Activated CD8-positive, alpha-beta memory T cell treated with anti-CD3 and anti-CD28 coated beads for 36 hours (primary cell): ENCODE results near the gene PALMD. TPM values are rescaled to one million over a fixed set of nuclear protein-coding genes. Genes with fewer than 3 reads are reported as not detected.

Experiments
- CTCF ChIA-PET: fragments of 350-600 bp; sonication (Branson Sonifier 250); formaldehyde crosslinking; loops from one replicate; lab custom pipeline; 2021; ENCODE audit warnings: antibody characterized with exemption; lab: Charles Lee
- POLR2A ChIA-PET: fragments of 350-600 bp; sonication (Branson Sonifier 250); formaldehyde crosslinking; loops from one replicate; lab custom pipeline; 2021; ENCODE audit warnings: antibody characterized with exemption; lab: Charles Lee
- total RNA-seq, 2 experiments: library from RNA; stranded (reverse); gene quantifications; one replicate each; pipeline ENCODE4 v1.2.3, GENCODE V29; 2021

PALMD gene, protein sequence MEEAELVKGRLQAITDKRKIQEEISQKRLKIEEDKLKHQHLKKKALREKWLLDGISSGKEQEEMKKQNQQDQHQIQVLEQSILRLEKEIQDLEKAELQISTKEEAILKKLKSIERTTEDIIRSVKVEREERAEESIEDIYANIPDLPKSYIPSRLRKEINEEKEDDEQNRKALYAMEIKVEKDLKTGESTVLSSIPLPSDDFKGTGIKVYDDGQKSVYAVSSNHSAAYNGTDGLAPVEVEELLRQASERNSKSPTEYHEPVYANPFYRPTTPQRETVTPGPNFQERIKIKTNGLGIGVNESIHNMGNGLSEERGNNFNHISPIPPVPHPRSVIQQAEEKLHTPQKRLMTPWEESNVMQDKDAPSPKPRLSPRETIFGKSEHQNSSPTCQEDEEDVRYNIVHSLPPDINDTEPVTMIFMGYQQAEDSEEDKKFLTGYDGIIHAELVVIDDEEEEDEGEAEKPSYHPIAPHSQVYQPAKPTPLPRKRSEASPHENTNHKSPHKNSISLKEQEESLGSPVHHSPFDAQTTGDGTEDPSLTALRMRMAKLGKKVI
- not detected for total RNA-seq

DNA sequence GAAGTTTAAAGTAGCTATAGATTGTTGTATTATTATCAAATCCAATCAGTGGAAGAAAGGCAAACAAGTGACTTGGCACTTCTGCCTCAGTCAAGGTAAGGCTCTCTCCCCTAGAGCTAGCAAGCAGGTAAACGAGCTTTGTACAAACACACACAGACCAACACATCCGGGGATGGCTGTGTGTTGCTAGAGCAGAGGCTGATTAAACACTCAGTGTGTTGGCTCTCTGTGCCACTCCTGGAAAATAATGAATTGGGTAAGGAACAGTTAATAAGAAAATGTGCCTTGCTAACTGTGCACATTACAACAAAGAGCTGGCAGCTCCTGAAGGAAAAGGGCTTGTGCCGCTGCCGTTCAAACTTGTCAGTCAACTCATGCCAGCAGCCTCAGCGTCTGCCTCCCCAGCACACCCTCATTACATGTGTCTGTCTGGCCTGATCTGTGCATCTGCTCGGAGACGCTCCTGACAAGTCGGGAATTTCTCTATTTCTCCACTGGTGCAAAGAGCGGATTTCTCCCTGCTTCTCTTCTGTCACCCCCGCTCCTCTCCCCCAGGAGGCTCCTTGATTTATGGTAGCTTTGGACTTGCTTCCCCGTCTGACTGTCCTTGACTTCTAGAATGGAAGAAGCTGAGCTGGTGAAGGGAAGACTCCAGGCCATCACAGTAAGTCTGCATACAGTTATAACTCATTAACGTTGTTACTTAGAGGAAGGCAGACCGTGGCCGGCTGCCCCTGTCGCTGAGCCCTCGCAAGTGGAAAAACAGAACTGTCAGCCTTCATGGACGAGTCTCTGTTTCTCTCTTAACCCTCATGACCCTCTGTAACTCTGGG, at the start of gene PALMD:
TSS of gene PALMD (plus strand) at position 415 of the 833 bp plus-strand sequence. CDS start at position 620, 205 bp downstream.
- CTCF ChIA-PET: no interaction called here
- POLR2A ChIA-PET: no interaction called here

DNA sequence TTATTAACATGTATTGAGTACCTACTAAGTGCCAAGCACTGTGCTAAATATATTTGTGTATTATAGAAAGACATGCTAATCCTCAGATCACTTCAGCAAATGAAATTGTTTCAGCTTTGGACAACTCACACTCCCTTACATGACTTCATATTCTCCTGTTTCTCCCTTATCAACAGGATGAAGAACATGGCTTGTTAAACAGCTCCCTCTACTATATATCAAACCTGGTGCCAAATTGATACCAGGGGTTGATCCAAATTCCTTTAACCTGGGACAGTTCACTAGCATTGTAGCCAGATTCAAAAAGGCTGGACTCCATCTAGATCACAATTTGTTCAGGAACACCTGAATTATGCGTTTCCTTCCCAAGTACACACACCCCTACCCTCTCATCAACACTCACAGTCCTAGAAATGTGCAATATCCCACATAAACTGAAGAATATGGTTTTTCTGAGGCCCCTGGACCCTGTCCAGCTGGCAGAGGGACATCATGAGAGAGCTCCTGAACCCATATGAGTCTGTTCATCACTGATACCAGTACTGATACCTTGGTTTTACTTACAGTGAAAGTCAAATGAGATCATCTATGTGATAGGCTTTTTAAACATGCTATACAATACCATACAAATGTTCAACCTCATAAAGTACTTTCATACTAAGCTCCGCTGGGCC, 47.0 kb upstream of the PALMD start:
- CTCF ChIA-PET: no interaction called here
- POLR2A ChIA-PET: no interaction called here

DNA sequence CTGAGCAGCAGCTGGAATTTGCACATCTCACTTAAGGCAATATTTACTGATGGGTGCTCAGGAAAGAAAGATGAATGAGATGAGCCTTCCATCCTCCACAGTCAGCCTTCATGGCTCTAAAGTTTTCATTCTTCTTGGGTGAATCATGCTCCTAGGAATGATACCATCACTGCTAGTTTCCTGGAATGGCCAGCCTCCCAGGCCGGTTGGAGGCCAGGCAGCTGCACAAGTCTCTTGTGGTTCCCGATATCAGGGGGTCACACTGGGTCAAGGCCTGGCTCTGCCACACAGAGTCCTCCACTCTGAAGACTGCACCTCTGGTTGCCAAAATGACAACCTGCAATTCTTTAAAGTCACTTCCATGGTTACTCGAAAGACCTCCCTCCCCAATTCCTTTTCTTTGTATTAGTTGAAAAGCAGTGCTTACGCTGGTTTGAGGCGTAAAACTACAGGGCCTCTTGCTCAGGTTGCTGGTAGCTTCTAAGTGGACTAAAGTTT, 46.2 kb upstream of the PALMD start:
- ChIA-PET CTCF (no interaction called here), POLR2A (no interaction called here)

DNA sequence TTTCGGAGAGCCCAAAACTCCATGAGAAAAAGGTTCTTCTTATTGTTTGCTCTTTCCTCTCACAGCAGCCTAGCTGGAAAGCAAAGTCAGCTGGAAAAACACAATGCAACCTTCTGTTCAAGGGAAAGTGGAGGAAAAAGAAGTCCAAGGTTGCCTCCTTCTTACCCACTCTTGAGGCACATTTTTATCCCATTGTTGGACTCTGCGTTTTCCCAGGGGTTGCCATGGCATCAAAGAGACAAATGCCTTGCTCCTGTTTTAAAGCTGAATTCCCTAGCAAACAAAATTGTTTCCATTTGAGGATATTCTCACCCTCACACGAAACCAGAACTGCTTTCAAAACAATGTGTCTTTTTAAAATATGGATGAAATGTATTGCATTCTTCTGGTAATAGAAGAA, 45.1 kb upstream of the PALMD start:
- CTCF ChIA-PET: no interaction called here
- POLR2A ChIA-PET: no interaction called here

DNA sequence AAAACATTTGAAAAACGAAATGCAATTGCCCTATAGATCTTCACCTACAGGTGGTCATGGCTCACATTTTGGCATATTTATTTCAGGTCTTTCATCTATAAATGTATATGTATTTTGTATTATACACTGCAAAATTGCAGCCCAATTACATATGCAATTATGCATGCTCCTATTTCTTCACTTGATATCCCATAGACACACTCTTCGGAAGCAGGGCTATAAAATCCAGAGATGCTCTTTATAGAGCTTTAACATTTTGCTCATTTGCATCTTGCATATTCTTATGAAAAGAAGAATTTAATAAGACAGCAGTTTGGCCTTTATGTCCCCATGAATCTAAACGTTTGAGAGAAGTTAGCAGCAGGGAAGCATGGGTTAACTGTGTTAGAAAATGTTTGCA, 44.7 kb upstream of the PALMD start:
- ChIA-PET POLR2A (no interaction called here), CTCF (no interaction called here)

DNA sequence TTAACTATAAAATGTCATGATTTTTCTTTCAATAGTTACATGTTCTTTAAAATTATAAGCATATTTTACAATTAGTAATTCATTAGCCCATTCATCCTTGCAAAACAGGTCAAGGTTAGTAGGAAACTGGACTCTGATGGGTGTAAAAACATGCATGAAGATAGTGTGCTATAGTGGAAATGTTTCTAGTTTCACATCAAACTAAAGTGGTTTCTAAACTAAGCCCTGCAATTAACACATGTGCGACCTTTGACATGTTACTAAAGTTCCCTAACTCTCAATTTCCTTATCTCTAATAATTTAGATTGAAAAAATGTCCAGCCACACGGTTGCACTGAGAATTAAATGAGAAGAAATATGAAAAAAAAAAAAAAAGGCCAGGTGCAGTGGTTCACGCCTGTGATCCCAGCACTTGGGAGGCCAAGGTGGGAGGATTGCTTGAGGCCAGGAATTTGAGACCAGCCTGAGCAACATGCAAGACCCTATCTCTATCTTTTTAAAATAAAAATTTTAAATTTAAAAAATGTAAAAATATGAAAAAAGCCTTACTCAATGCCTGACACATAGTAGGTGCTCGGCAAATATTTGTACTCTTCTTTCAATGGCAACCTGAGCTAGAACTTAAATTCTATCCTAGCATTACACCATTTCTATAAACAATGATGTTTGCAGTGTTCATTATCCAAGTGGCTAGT, 44.1 kb upstream of the PALMD start:
- CTCF ChIA-PET: no interaction called here
- POLR2A ChIA-PET: no interaction called here

DNA sequence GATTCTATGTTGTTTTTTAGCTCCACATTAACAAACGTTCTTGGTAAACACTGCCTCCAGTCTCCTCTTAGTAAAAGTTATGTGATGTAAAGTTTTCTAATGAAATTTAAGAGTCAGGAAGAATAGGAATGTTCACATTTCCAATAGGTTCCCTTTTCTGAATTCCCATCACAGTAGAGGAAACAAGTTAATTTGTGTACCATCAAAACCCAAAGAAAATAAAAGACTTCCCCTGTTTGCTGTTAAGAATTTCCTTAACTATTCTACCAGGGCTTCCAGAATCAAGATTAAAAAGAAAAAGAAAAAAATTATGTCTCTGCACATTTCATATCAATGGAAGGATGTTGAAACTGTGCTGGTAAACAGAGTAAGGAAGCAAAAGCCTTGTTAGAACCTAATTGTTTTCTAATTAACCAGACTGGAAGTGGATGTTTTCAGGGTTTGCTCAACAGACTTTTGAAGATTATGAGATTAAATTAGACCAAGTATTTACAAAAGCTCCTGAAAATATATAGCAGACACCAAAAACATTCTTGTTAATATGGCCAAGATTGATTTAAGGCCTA, 43.4 kb upstream of the PALMD start:
- POLR2A ChIA-PET: no interaction called here
- CTCF ChIA-PET: no interaction called here

DNA sequence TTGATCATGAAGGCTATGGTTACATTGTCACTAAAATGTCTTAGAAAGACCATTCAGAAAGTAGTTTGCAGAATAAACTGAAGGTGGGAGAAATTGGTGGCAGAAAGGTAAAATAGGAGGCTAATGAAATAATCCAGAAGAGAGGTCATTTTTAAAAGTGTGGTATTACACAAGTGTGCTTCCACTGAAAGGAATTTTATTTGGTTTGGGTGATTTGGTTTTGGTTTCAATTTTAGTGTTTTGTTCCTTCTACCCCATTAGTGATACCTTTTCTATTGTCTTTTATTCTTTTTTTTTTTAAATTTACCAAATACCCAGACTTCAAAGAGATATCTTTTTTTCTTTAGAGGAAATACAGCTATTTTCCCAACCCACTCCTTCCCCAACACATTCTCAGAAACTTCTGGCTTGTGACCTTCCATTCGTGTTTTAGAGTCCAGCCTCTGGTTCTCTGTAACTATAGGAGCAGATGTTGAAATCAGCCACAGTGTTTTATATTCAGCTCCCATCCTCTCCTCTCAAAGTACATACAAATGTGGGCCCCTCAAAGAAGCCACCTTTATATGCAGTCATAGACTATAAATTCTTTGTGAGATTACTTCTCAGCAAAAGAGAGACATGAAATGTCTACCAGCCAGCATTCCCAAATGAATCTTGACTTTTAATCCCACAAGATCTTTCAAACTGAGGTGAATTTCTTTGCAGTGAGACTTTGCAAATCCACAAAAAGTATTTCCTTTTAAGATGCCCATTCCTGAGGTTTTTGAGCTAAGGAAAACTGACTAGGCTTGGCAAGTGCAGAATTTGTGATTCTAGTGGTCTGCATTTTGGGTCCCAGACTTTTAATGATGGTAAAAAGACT, 42.0 kb upstream of the PALMD start:
- ChIA-PET POLR2A (no interaction called here), CTCF (no interaction called here)

DNA sequence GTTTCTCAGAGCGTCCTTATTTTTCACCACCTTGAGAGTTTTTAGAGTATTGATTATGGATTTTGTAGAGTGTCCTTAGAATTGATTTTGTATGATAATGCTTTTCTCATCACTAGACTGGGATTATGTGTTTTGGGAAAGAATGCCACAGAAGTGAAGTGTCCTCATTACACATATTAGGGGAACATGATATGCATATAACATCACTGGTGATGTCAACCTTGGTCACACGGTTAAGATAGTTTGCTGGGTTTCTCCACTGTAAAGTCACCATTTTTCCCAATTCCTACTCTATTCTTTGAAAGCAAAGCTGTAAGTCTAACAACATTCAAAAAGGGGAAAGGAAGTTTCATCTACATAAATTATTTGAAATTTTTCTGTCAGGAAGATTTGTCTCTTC, 39.6 kb upstream of the PALMD start:
- CTCF ChIA-PET: no interaction called here

DNA sequence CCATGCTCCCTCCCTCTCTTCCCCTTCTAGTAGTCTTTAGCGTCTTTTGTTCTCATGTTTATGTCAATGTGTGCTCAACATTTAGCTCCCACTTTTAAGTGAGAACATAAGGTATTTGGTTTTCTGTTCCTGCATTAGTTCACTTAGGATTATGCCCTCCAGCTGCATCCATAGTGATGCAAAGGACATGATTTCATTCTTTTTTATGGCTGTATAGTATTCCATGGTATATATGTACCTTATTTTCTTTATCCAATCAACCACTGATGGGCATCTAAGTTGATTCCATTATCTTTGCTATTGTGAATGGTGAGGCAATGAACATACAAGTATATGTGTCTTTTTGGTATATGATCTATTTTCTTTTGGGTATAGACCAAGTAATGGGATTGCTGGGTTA, 38.3 kb upstream of the PALMD start:
- CTCF ChIA-PET: no interaction called here
- POLR2A ChIA-PET: no interaction called here

More for the DNA sequence above, 39.6 kb upstream of the PALMD start:
- POLR2A ChIA-PET: no interaction called here

DNA sequence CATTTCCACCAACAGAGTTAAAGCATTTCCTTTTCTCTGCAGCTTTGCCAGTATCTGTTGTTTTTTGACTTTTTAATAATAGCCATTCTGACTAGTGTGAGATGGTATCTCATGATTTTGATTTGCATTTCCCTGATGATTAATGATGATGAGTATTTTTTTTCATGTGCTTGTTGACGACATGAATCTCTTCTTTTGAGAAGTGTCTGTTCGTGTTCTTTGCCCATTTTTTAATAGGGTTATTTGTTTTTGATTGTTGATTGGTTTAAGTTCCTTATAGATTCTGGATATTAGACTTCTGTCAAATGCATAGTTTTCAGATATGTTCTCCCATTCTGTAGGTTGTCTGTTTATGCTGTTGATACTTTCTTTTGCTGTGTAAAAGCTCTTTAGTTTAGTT, 37.9 kb upstream of the PALMD start:
- POLR2A ChIA-PET: no interaction called here

DNA sequence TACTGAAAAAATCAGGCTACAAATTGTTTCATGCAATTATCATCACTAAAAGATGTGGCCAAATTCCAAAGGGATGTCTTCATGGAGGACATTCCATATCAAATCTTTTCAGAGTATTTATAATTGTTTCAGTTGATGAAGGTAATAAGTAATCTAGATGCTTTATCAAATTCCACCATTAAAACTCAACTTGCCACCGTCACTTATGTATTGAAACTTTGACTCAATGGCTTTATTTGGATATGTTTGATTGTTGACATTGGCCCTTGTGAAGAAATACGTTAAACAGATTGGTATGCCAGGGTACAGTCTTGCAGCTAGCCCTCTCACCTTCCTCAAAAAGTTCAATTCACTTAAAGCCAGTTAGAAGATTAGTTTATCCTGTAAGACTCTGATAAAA, 32.2 kb upstream of the PALMD start:
- ChIA-PET POLR2A (no interaction called here), CTCF (no interaction called here)

More for the DNA sequence above, 37.9 kb upstream of the PALMD start:
- CTCF ChIA-PET: no interaction called here

DNA sequence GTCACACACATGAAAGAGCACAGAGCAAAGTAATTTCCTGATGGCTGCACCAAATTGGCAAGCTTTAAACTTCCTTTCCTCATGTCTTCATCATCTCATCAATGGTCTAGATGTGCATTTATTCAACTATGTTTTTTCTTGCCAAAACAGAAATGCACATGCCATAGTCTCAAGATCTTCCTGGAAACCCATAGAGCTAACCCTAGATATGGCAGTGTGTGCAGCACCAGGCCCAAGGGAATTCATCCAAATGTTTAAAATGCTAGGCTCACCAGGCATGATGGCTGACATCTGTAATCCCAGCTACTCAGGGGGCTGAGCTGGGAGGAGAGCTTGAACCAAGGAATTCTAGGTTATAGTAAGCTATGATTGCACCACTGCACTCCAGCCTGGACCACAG, 31.2 kb upstream of the PALMD start:
- CTCF ChIA-PET: no interaction called here
- POLR2A ChIA-PET: no interaction called here

DNA sequence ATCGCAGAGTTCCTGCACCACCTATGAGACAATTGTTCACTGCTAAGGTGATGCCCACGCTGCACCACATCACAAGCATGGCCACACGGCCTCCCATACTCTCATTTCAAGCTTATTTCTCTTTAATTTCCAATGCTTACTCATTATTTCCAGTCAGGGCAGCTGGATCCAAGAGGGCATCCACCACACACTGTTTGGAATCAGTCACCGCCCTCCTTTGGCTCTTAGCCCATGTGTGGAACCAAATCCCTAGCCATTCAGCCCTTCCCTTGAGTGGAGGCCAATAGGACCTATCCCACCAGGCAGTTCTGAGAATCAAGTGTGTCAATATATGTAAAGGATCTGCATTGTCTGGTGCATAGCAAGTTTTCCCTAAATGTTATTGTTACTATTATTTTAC, 26.3 kb upstream of the PALMD start:
- ChIA-PET POLR2A (no interaction called here), CTCF (no interaction called here)

DNA sequence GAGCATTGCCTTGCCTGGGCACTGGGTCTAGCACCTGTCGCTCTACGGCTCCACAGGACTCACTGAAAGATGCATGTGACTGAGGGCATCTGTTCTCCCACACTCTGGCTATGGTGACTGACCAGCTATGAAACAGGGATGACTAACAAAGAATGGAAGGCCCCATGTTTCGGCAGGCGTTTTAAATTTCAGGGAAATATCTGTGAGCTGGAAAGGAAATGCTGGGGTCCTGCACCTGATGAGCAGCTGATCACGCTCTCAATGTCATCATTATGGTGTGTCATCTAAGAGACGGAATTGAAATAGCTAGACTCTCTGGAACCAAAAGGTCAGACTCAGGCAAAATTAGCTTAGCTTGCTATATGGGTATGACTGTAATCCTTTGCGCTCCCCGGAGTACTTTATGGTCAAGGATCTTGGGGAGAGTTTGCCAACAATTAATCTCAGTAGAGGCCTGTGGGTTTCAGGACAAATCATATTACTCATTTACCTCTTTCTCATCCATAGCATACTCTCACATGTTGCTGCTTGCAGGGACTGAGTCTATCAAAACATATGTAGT, 24.5 kb upstream of the PALMD start:
- ChIA-PET POLR2A (no interaction called here), CTCF (no interaction called here)

DNA sequence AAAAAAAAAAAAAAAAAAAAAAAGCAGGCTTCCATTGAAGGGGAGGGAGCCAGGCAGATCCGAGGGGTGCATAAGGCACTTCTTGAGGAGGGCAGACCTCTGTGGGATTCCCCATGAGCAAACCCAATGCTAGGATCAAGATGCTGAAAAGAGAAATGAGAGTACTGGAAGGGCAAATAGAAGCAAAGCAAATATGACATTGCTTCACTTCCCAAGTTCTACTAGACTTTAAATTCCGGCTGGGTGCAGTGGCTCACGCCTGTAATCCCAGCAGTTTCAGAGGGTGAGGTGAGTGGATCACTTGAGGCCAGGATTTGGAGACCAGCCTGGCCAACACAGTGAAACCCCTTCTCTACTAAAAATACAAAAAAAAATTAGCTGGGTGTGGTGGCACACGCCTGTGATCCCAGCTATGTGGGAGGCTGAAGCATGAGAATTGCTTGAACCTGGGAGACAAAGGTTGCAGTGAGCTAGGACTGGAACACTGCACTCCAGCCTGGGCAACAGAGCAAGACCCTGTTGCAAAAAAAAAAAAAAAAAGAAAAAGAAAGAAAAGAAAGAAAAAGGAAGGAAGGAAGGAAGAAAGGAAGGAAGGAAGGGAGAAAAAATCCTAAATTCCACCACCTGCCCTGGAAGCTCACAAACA, 23.1 kb upstream of the PALMD start:
- POLR2A ChIA-PET: no interaction called here
- CTCF ChIA-PET: interaction anchor here (0.6 kb wide), 1 partner anchor 599 kb away, joined by 3 read pairs; no protein-coding TSS in a partner anchor

DNA sequence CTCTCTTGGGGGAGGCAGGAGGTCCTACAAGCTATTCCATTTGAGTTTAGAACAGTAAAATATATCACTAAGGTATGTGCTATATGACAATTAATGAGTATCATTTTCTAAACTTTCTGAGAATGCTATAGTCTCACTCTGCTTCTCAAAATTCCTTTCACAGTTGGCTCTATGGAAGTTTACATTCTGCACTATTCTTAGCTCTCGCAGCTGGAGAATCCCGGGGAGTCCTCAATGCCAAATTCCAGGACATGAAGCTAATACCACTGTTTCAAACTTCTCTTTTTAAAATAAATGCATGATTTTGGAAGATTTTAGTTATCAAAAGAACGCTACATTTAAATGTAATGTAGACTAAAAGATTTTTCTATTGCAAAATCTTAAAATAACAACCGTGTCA, 22.4 kb upstream of the PALMD start:
- ChIA-PET POLR2A (no interaction called here), CTCF (no interaction called here)
